Cardiac fibroblast (primary cell): Measurements from ENCODE around the gene COG7.
A peak's percentile ranks its signal among the peaks of the same experiment; 100 is the strongest.
"Not testable (repeated sequence)": the region's sequence is repeated elsewhere in the genome, so short reads cannot be mapped to it uniquely, and the experiment has no call there.

Source experiments
- DNase-seq, 2 donors: peaks; one replicate each; pipeline versions ENCODE4 v3.0.0 to v3.0.0-alpha.2; 2010; ENCODE audit warnings: low read depth in 2 of 2
- H3K4me3 ChIP-seq, 2 donors: replicated peaks in 1 of 2; 1 replicate in 1 of 2; 2 replicates in 1 of 2; pipeline ENCODE4 v1.5.1; 2011; ENCODE audit warnings: low read depth in 2 of 2, low read length in 2 of 2, mild to moderate bottlenecking in 2 of 2, moderate library complexity in 1 of 2
- CTCF ChIP-seq: IDR thresholded peaks from one replicate; pipeline ENCODE4 v1.5.1; 2011; ENCODE audit warnings: low read depth, mild to moderate bottlenecking, low read length, inconsistent platforms

COG7 gene

DNA sequence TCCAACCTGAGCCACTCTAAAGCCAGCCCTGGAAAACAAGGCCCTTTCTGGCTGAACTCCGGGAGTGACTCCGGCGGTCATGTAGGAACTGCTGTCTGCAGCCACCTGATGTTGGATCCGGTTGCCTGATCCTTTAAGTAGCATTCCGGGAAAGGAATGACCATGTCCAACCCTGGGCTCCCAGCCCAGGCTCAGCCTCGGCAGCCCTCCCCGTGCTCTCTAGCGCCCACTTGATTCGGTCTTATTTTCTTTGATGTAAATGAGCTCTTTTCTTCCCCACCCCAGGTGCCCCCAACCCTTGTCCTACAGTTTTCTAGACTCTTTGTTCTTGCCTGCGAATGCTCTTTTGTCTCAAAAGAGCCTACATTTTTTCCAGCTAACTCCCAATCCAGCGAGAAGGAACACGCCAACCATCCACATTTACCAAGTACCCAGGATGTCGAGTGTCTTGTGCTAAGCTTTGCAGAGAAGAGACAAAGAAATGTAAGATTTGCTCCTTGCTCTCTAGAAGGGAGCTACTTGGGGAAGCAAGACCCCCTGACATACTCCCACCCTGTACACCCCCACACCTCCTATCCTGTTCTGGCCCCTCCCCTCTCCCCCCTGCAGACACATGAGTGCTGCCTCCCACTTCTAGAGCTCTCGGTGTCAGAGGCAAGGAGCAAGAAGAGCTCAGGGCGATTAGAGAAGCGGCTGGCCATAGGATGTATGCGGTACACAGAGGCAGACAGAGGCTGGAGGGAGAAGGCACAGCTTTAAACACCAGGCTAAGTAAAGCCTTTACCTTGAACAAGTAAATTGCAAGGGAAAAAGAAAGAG is 53.8 kb downstream of the COG7 start:
- TF ChIP-seq CTCF: no peak
- no peak overlapping the region for H3K4me3 ChIP-seq
- peak in 1 of 2 donors; percentile 9 for DNase-seq

DNA sequence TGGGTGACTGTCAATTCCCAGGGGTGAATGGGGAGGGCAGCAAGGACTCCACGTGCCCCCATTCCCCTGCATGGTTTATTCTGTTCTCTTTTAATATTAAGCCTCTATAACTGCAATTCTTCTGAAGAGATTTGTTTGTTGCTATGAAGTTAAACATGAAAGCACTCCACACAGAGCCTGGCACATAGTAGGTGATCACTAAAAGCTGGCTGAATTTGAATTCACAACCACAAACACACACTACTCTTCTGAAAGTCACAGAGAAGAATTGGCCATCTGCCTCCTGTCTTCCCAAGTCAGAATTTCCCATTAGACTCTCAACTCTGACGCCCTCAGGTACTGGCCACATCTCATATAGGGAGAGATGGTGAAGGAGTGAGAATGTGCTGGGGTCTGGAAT is 55.5 kb downstream of the COG7 start:
- TF ChIP-seq CTCF: no peak
- no peak for DNase-seq
- H3K4me3 ChIP-seq: no peak overlapping the region

DNA sequence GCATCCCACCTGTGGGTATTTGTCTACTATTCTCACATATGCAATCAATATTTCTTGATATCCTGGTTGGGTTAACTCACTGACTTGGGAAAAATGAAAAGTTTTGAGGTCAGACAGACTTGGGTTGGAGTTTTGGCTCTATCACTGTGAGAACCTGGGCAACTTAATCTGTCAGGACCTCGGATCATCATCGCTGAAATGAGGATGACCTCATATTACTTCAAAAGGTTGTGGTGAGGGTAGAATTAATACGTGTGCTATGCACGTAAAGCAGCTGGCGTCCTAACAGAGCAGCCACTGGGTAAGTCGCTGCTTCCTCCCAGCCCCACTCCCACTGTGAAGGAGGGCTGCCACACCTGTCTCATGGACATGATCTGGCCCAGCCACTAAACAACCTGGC is 57.3 kb downstream of the COG7 start:
- no peak for TF ChIP-seq CTCF
- no peak for DNase-seq
- no peak overlapping the region for H3K4me3 ChIP-seq

DNA sequence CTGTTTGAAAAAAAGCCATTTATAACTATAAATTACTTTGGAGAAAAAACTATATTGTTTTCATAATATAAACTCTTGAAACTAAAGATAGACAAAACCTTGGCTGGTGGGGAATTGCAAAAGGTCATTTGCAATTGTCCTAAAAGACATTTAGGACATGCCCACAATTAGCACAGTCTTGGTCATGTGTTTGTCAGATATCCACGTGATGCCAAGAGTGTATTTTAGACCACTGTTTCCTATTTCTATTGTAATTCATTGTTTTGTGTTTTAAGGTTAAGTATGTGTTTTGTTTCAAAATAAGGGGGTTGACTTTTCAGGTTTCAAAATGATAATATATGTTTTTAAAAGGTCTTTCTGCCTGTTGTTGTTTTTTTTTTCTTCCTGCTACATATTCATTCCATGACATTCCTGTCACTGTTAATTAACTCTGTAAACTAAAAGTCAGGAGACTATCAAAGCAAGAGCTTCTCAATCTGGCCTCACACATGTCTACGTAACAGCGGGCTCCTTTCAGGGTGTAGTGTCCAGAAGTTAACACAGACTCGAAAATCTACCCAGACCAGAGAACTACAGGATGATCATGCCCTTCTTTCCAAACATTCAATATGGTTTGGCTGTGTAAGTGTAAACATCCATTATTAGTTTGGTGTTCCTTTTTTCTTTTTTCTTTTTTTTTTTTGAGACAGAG is 58.7 kb downstream of the COG7 start:
- H3K4me3 ChIP-seq: no peak overlapping the region
- TF ChIP-seq CTCF: no peak
- DNase-seq: no peak

GRCh38 chr16:23392223-23392600 is 60.8 kb downstream of the COG7 start:
- no peak overlapping the region for H3K4me3 ChIP-seq
- no peak for DNase-seq
- TF ChIP-seq CTCF: no peak

- TF ChIP-seq CTCF: no peak
- no peak overlapping the region for H3K4me3 ChIP-seq
- DNase-seq: no peak
These were observed 61.4 kb downstream of the COG7 start for GRCh38 chr16:23391381-23392222.

GRCh38 chr16:23389936-23390335 is 63.1 kb downstream of the COG7 start:
- DNase-seq, H3K4me3 ChIP-seq: not testable (repeated sequence)
